Testis (tissue), 2 donors: ENCODE measurements around the gene IGHMBP2.

ENCODE experiments used
- POLR2A ChIP-seq: fragments of 450-650 bp; IDR thresholded peaks from one replicate; pipeline ENCODE4 v1.6.1; 2017; ENCODE audit warnings: antibody characterized with exemption, mild to moderate bottlenecking, moderate library complexity
- TF ChIP-seq, protein P1 (sequence below), 3 experiments: fragments of 450-650 bp in 2 of 3; fragments of 200-600 bp in 1 of 3; sonication (generic) in 1 of 3; IDR thresholded peaks; one replicate each; pipeline ENCODE4 v1.5.1; 2016 to 2019; ENCODE audit warnings: antibody characterized with exemption in 3 of 3, mild to moderate bottlenecking in 2 of 3, moderate library complexity in 1 of 3

DNA sequence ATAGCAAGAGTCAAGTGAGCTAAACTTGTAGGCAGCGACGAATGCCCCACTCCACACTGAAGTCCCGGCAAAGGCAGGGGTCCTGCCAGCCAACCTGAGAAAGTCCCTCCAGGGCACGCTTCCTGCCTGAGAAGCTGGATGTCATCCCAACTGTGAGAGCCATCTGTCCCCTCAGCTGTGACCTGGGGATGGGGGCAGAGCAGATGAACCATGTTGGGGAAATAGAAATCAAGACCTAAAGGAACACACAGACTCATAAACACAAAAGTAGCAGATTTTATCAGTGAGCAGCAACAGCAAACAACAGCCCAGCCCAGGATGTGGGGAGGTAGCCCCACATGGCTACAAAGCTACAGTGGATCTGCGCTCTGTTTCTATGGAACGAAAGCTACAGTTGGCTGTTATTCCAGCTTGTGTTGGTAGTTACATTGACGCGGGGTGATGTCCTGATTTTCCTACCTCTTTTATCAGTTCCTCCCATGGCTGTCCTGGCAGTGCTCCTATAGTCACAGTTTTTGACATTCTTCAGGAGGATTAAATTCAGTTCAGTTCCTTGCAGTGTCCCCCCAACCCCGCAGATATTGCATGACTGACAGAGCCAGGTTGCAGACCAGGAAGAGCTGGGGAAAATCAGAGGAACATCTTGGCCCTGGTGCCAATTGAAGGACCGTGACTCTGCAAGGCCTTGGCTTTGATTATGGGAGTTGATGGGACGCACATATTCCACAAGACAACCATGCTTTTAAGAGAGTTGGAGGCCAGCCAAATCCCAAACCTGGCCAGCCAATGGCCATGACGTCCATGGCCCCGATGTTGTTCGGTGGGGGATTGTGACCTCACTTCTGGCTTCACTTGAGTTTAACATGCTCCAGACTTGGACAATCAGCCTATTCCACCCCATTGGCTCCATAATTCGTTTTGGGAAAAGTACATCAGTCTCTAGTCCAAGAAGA, 62.5 kb downstream of the IGHMBP2 start:
- no peak for TF ChIP-seq POLR2A
- TF ChIP-seq, protein P1, sequence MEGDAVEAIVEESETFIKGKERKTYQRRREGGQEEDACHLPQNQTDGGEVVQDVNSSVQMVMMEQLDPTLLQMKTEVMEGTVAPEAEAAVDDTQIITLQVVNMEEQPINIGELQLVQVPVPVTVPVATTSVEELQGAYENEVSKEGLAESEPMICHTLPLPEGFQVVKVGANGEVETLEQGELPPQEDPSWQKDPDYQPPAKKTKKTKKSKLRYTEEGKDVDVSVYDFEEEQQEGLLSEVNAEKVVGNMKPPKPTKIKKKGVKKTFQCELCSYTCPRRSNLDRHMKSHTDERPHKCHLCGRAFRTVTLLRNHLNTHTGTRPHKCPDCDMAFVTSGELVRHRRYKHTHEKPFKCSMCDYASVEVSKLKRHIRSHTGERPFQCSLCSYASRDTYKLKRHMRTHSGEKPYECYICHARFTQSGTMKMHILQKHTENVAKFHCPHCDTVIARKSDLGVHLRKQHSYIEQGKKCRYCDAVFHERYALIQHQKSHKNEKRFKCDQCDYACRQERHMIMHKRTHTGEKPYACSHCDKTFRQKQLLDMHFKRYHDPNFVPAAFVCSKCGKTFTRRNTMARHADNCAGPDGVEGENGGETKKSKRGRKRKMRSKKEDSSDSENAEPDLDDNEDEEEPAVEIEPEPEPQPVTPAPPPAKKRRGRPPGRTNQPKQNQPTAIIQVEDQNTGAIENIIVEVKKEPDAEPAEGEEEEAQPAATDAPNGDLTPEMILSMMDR (IDR thresholded peaks at IDR 0.05): no peak
